SU-DHL-6 (cell line): ENCODE data around the gene GPATCH4.

Experiments
- H2AFZ ChIP-seq: fragments of 200-600 bp; sonication (generic); 2 replicates; pipeline ENCODE4 v1.6.1; 2014; ENCODE audit warnings: low read depth, mild to moderate bottlenecking, moderate library complexity, mixed read lengths, antibody characterized with exemption, low read length; ENCODE audit not compliant: severe bottlenecking
- H3F3A ChIP-seq: fragments of 200-600 bp; shearing (Covaris generic); 2 replicates; pipeline ENCODE4 v1.6.0; 2016; ENCODE audit warnings: antibody characterized with exemption, mild to moderate bottlenecking; ENCODE audit not compliant: insufficient read depth
- H3K27ac ChIP-seq: fragments of 200-600 bp; sonication (generic); 2 replicates; pipeline ENCODE4 v1.5.1; 2016; ENCODE audit warnings: low read depth, mild to moderate bottlenecking, low read length, moderate library complexity, mixed read lengths
- H3K27me3 ChIP-seq: fragments of 200-600 bp; sonication (generic), shearing (Covaris generic); 2 replicates; pipeline ENCODE4 v1.6.0; 2014; ENCODE audit warnings: mild to moderate bottlenecking, low read length
- H3K36me3 ChIP-seq: fragments of 200-600 bp; sonication (generic); 2 replicates; pipeline ENCODE4 v1.6.1; 2014; ENCODE audit warnings: mild to moderate bottlenecking, low read length, mixed read lengths
- H3K4me2 ChIP-seq: fragments of 300-600, 200-600 bp; shearing (Covaris generic), sonication (generic); 2 replicates; pipeline ENCODE4 v1.6.0; 2014; ENCODE audit warnings: low read length, low read depth, mild to moderate bottlenecking; ENCODE audit not compliant: poor library complexity, severe bottlenecking
- H3K4me3 ChIP-seq: fragments of 200-600 bp; sonication (generic); 2 replicates; pipeline ENCODE4 v1.5.1; 2014; ENCODE audit warnings: antibody characterized with exemption, low read length, mild to moderate bottlenecking, mixed read lengths; ENCODE audit not compliant: insufficient read depth, poor library complexity, severe bottlenecking
- H3K79me2 ChIP-seq: fragments of 200-600 bp; sonication (generic); 2 replicates; pipeline ENCODE4 v1.6.1; 2014; ENCODE audit warnings: mild to moderate bottlenecking, low read length, moderate library complexity; ENCODE audit not compliant: insufficient read depth
- H3K9ac ChIP-seq: fragments of 200-600 bp; sonication (generic); 2 replicates; pipeline ENCODE4 v1.7.0; 2014; ENCODE audit warnings: mild to moderate bottlenecking, low read length
- H3K9me2 ChIP-seq: fragments of 200-600 bp; sonication (generic); replicated peaks from 2 replicates; pipeline ENCODE4 v1.6.1; 2014; ENCODE audit warnings: low read length; ENCODE audit not compliant: insufficient read depth
- H3K9me3 ChIP-seq: fragments of 200-600 bp; sonication (generic); 2 replicates; pipeline ENCODE4 v1.6.1; 2014; ENCODE audit warnings: low read length, mixed read lengths; ENCODE audit not compliant: insufficient read depth
- H4K20me1 ChIP-seq: fragments of 200-600 bp; sonication (generic); 2 replicates; pipeline ENCODE4 v1.6.1; 2014; ENCODE audit warnings: low read depth, mild to moderate bottlenecking, antibody characterized with exemption, low read length, moderate library complexity, mixed read lengths
- CTCF ChIP-seq: fragments of 200-600 bp; sonication (generic); IDR thresholded peaks from one replicate; pipeline ENCODE4 v1.5.1; 2017; ENCODE audit warnings: antibody characterized with exemption, mild to moderate bottlenecking, low read length, moderate library complexity; ENCODE audit not compliant: insufficient read depth, poor library complexity, severe bottlenecking
- EZH2phosphoT487 ChIP-seq: fragments of 200-600 bp; sonication (generic), shearing (Covaris generic); conservative IDR thresholded peaks from 2 replicates; pipeline ENCODE4 v1.6.1; 2018; ENCODE audit warnings: mild to moderate bottlenecking, antibody characterized with exemption, low read length, moderate library complexity, mixed read lengths

The GPATCH4 gene

DNA sequence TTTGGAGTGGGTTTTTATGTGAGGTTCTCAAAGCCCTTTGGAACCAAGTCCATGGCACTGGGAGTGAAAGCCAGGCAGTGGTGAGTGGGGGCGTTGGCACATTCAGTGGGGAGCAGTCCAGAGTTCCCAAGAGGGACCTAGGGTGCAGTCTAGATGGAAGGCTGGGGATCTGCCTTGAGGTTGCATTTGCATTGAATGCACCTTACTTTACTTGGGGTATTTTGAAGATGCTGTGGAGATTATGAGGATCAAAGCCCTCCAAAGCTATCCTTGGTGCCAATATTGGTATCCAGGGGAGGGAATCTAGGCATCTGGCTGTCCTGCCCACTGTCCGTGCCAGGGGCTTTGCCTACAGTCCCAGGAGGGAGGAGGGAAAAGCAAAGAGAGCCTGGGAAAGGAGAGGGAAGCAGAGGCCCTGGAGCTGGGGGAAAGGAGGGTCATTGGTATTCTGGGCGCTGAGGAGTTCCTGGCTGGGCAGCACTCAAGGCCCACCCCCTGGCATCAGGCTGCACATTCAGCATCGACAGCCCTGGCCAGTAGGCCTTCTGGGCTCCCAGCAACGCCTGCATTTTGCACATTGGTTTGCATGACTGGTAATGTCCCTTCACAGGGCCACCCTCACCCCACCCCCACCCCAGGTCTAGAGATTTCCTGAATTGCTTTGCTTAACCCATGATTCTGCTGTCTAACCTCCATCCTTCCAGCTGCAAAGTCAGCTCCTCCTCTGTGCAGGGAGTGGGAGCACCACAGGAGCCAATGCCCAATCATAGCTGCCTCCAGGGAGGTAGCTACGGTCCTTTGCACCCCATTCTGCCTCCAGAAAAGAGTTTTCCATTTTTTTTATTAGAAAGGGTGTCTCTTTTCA, 39.8 kb upstream of the GPATCH4 start:
- Histone ChIP-seq H3F3A (no peaks in the 10 kb centered on the region), H3K4me3 (no peak overlapping the region), H2AFZ (no peak overlapping the region), H4K20me1 (no peaks in the 10 kb centered on the region), H3K9me2 (no peaks in the 10 kb centered on the region), H3K9ac (no peak overlapping the region), H3K36me3 (no peaks in the 10 kb centered on the region), H3K4me2 (no peak overlapping the region), H3K9me3 (no peaks in the 10 kb centered on the region), H3K27ac (no peak overlapping the region), H3K79me2 (no peaks in the 10 kb centered on the region), H3K27me3 (no peaks in the 10 kb centered on the region)
- TF ChIP-seq CTCF: no peak
- TF ChIP-seq EZH2phosphoT487: no peak

DNA sequence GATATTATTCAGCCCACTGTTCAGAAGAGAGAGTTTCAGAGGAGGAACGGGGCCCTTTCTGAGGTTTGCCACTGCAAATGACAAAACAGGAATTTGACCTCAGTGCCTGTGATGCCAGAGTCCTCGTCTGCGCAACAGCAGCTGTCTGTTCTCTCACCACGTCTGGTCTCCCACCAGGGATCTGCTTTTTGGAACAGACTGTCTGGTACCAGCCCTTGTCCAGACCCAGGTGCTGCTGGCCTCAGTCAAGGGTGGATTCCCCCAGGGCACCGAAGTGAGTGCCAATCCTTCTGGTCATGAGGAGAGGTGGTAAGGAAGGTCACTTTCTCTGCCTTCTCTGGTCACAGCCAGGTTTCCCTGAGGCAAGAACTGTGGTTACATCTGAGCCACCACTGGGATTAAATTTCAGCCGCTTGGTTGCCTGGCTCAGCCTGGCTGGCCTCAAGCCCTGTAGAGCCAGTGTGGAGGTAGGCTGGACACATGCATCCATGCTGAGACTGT, 38.4 kb upstream of the GPATCH4 start:
- H3K4me3 ChIP-seq: no peak overlapping the region
- H3F3A ChIP-seq: no peaks in the 10 kb centered on the region
- H3K36me3 ChIP-seq: no peaks in the 10 kb centered on the region
- H3K27me3 ChIP-seq: no peaks in the 10 kb centered on the region
- no peaks in the 10 kb centered on the region for H3K9me3 ChIP-seq
- H3K27ac ChIP-seq: no peak overlapping the region
- H3K4me2 ChIP-seq: no peak overlapping the region
- H3K79me2 ChIP-seq: no peaks in the 10 kb centered on the region
- TF ChIP-seq EZH2phosphoT487: no peak
- no peak for TF ChIP-seq CTCF
- H4K20me1 ChIP-seq: no peaks in the 10 kb centered on the region
- no peaks in the 10 kb centered on the region for H3K9me2 ChIP-seq
- no peak overlapping the region for H2AFZ ChIP-seq
- H3K9ac ChIP-seq: no peak overlapping the region

- H3F3A ChIP-seq: no peaks in the 10 kb centered on the region
- H3K4me3 ChIP-seq: no peak overlapping the region
- H3K4me2 ChIP-seq: no peak overlapping the region
- H3K9ac ChIP-seq: no peak overlapping the region
- no peaks in the 10 kb centered on the region for H4K20me1 ChIP-seq
- H3K27ac ChIP-seq: no peak overlapping the region
- no peaks in the 10 kb centered on the region for H3K9me2 ChIP-seq
- no peak for TF ChIP-seq EZH2phosphoT487
- no peak for TF ChIP-seq CTCF
- no peaks in the 10 kb centered on the region for H3K79me2 ChIP-seq
- H2AFZ ChIP-seq: no peak overlapping the region
- no peaks in the 10 kb centered on the region for H3K36me3 ChIP-seq
- H3K9me3 ChIP-seq: no peaks in the 10 kb centered on the region
- H3K27me3 ChIP-seq: no peaks in the 10 kb centered on the region
These were observed 37.1 kb upstream of the GPATCH4 start for GRCh38 chr1:156638189-156638985.
